Gastrocnemius medialis (tissue), 4 donors: ENCODE results near the gene SH2D2A.

Experiments
- POLR2A ChIP-seq, 2 donors: fragments of 450-650 bp; IDR thresholded peaks; one replicate each; pipeline ENCODE4 v1.6.1; 2017; ENCODE audit warnings: antibody characterized with exemption in 2 of 2, mild to moderate bottlenecking in 2 of 2, moderate library complexity in 2 of 2
- TF ChIP-seq, protein P1 (sequence below), 5 experiments: fragments of 450-650 bp in 3 of 5; fragments of 200-600 bp in 2 of 5; sonication (generic) in 2 of 5; IDR thresholded peaks in 4 of 5; conservative IDR thresholded peaks in 1 of 5; 1 replicate in 4 of 5; 2 replicates in 1 of 5; pipeline ENCODE4 v1.5.1; 2016 to 2019; ENCODE audit warnings: antibody characterized with exemption in 5 of 5, mild to moderate bottlenecking in 3 of 5, moderate library complexity in 3 of 5

DNA sequence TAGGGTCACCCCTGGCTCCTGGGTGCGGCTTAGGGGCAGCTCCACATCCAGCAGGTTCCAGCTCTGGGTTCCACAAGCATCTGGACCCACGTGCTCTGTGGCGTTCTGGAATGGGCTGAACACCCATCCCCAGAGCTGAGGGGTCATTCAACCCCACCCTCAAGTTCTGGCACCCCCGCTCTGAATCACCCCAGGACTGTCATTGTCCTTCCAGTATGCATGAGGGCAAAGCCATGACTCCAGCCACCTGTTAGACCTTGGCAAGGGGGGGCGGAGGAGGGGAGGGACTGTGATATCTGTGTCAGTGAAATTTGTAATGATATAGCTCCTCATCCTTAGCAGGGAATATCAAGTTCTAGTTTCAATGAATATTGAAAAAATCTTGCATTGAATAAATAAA lies 30.0 kb upstream of the SH2D2A start:
- TF ChIP-seq, protein P1, sequence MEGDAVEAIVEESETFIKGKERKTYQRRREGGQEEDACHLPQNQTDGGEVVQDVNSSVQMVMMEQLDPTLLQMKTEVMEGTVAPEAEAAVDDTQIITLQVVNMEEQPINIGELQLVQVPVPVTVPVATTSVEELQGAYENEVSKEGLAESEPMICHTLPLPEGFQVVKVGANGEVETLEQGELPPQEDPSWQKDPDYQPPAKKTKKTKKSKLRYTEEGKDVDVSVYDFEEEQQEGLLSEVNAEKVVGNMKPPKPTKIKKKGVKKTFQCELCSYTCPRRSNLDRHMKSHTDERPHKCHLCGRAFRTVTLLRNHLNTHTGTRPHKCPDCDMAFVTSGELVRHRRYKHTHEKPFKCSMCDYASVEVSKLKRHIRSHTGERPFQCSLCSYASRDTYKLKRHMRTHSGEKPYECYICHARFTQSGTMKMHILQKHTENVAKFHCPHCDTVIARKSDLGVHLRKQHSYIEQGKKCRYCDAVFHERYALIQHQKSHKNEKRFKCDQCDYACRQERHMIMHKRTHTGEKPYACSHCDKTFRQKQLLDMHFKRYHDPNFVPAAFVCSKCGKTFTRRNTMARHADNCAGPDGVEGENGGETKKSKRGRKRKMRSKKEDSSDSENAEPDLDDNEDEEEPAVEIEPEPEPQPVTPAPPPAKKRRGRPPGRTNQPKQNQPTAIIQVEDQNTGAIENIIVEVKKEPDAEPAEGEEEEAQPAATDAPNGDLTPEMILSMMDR (IDR thresholded peaks at IDR 0.05 in 4 of 5, conservative IDR thresholded peaks at IDR 0.05 in 1 of 5), result no peak
- TF ChIP-seq POLR2A (IDR thresholded peaks at IDR 0.05), result no peak
